DMS53 (cell line): ENCODE measurements around the gene GFPT1.
A peak's percentile ranks its signal among the peaks of the same experiment; 100 is the strongest.
"Not testable (repeated sequence)": the region's sequence is repeated elsewhere in the genome, so short reads cannot be mapped to it uniquely, and the experiment has no call there.

Experiments
- DNase-seq: peaks from one replicate; lab custom pipeline; 2025; lab: John Stamatoyannopoulos, UW

The GFPT1 gene

GRCh38 chr2:69386789-69387734, at the start of gene GFPT1:
TSS of gene GFPT1 (minus strand) at chr2:69387227. CDS start at chr2:69387071, 156 bp downstream.
- peak; percentile 99 for DNase-seq

GRCh38 chr2:69436596-69436937, 49.5 kb upstream of the GFPT1 start:
- no peak for DNase-seq

GRCh38 chr2:69434753-69435152, 47.7 kb upstream of the GFPT1 start:
- no peak for DNase-seq

GRCh38 chr2:69429491-69430183, 42.6 kb upstream of the GFPT1 start:
- DNase-seq: no peak

GRCh38 chr2:69428981-69429380, 42.0 kb upstream of the GFPT1 start:
- no peak for DNase-seq

- DNase-seq: no peak
Observed at GRCh38 chr2:69424419-69424818, 37.4 kb upstream of the GFPT1 start.

- no peak for DNase-seq
Observed at GRCh38 chr2:69422198-69422597, 35.2 kb upstream of the GFPT1 start.

GRCh38 chr2:69419111-69419510, 32.1 kb upstream of the GFPT1 start:
- not testable (repeated sequence) for DNase-seq

- no peak for DNase-seq
Observed at GRCh38 chr2:69416147-69416546, 29.1 kb upstream of the GFPT1 start.

GRCh38 chr2:69411120-69411519, 24.1 kb upstream of the GFPT1 start:
- DNase-seq: no peak

GRCh38 chr2:69405306-69405705, 18.3 kb upstream of the GFPT1 start:
- DNase-seq: no peak

GRCh38 chr2:69400121-69400520, 13.1 kb upstream of the GFPT1 start:
- DNase-seq: no peak

GRCh38 chr2:69397234-69397633, 10.2 kb upstream of the GFPT1 start:
- DNase-seq: no peak

- no peak for DNase-seq
Observed at GRCh38 chr2:69395866-69396265, 8.8 kb upstream of the GFPT1 start.

GRCh38 chr2:69393963-69394362, 6.9 kb upstream of the GFPT1 start:
- no peak for DNase-seq

- no peak for DNase-seq
Observed at GRCh38 chr2:69390471-69390870, 3.4 kb upstream of the GFPT1 start.

GRCh38 chr2:69390001-69390400, 3.0 kb upstream of the GFPT1 start:
- DNase-seq: no peak

GRCh38 chr2:69389271-69389670, 2.2 kb upstream of the GFPT1 start:
- DNase-seq: no peak

GRCh38 chr2:69387770-69388481, 899 bp upstream of the GFPT1 start:
- peak; percentile 69 for DNase-seq

GRCh38 chr2:69386360-69386759, 667 bp downstream of the GFPT1 start:
- peak; percentile 31 for DNase-seq

GRCh38 chr2:69385443-69386151, 1.4 kb downstream of the GFPT1 start:
- peak; percentile 24 for DNase-seq

- no peak for DNase-seq
Observed at GRCh38 chr2:69384618-69385081, 2.4 kb downstream of the GFPT1 start.
